Retina (tissue), 1 donor: ENCODE results near the gene CNTNAP2.
A peak's percentile ranks its signal among the peaks of the same experiment; 100 is the strongest.

Source experiments
- DNase-seq: peaks from one replicate; pipeline ENCODE4 v3.0.0-alpha.2; 2016

The CNTNAP2 gene

GRCh38 chr7:146319629-146320028, 203.0 kb downstream of the CNTNAP2 start:
- DNase-seq = peak; percentile 17

- DNase-seq = no peak
Measured at GRCh38 chr7:146321301-146321700, 204.7 kb downstream of the CNTNAP2 start.

GRCh38 chr7:146331369-146331768, 214.8 kb downstream of the CNTNAP2 start:
- DNase-seq = no peak

GRCh38 chr7:146345251-146345650, 228.7 kb downstream of the CNTNAP2 start:
- DNase-seq = no peak

GRCh38 chr7:146346096-146346495, 229.5 kb downstream of the CNTNAP2 start:
- no peak for DNase-seq

- no peak for DNase-seq
Measured at GRCh38 chr7:146355216-146355615, 238.6 kb downstream of the CNTNAP2 start.

GRCh38 chr7:146359176-146359575, 242.6 kb downstream of the CNTNAP2 start:
- DNase-seq = no peak

DNA sequence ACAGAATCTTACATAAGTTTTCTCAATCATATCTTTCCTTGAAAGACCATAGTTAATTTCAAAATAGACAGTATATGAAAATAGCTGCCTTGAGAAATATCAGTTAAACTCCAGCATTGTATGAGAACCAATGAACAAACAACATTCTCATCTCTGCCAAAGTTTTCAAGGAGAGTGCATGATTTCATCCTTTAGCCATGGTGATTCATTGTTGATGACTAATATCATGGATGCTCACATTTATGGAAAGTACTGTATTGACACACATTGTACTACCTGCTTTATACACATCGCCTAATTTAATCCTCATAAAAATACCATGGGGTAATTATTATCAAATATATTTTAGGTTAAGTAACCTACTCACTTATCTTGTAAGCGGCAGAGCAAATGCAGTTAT, 250.3 kb downstream of the CNTNAP2 start:
- no peak for DNase-seq

DNA sequence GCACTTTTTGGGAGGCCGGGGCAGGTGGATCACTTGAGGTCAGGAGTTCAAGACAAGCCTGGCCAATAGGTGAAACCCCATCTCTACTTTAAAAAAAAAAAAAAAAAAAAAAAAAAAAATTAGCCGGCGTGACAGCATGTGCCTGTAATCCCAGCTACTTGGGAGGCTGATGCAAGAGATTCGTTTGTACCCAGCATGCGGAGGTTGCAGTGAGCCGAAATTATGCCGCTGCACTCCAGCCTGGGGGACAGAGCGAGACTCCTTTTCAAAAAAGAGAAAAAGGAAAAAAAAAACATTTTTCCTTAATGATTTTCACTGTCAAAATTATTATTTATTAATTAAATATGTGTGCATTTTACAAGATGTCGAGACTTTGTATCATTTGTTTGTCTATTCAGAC, 253.6 kb downstream of the CNTNAP2 start:
- DNase-seq = no peak

GRCh38 chr7:146375170-146375569, 258.6 kb downstream of the CNTNAP2 start:
- DNase-seq = no peak

DNA sequence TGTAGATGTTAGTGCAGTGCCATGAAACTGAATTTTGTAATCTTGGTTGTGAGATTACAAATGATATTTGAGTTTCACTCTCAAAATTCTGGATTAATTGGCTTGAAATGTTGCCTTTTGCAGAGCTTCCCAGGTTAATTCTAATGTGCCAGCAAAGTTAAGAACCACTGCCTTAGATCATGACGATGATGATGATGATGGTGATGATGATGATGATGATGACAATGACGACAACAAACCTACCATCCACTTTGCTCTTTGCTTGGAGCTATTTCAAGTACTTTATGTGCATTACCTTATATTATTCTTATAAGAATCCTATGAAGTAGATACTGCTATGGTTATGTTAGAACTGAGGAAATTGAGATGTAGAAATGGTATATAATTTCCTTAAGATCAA, 261.6 kb downstream of the CNTNAP2 start:
- no peak for DNase-seq

DNA sequence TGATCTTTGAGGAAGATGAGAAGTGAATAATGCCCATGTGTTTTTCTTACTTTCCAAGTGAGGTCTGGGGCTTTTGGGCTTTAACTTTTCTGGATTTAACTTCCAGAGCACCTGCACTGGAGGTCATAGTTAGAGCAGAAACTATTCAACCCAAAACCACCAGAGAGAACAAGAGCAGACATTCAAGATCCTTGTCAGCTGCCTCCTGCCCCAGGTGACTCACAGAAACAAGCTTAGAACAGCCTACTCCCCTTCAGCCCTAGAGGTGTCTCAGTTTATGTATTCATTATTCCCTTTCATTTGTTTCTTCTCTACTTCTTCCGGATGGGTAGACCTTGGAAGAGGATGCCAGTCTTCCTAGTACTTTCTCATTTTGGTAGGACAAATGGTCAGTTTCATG, 270.5 kb downstream of the CNTNAP2 start:
- DNase-seq = no peak

- DNase-seq = no peak
Measured at GRCh38 chr7:146388928-146389327, 272.3 kb downstream of the CNTNAP2 start.

DNA sequence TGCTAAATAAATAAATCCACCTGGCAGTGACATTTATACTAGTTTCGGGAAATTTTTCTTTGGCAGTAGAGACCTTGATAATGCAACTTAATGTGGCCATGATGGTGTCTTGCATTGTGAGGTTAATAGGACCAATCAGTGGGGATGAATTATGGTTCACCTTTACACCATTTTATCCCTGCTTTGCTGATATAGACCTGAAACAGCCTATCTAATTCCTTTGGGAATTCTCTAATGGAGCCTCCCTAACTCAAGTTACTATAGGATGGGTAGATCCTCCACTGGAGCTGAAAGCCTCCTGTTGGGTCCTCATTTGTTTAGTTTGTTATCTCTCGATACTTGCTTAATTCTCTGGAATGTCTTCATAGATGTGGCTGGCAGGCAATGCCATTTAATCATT, 276.7 kb downstream of the CNTNAP2 start:
- no peak for DNase-seq

DNA sequence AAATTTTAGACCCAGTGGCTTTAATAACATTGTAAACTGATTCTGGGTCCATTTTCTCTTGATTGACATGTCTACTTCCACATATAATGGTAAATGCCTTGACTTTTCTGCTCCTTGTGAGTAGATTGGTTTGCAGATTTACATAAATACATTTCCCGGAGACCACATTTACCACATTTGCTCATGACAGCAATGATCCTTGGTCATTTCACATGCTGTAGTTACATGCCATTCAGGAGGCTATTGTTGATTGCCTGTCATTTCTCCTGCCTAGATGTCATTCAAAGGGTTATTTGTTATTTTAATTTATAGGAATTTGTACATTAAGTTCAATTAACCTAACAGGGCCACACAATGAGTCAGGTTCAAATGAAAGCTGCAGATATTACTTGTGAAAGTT, 280.5 kb downstream of the CNTNAP2 start:
- no peak for DNase-seq

DNA sequence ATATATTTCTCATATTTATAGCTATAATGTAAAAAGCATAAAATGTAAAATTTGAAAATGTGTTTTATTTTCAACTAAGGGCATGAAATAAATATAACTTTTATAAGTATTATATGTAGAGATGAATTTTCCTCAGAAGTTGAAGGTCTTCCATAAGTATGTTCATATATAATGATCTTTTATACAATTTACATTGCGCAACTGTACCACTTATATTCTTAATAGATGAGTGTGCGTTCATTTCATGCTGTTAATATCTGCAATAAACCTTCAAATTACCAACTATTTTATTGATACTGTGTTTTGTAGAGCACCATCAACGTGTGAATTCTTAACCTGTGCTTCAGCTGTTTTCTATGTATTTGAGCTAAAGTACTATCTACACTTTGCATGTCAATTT, 285.3 kb downstream of the CNTNAP2 start:
- no peak for DNase-seq

DNA sequence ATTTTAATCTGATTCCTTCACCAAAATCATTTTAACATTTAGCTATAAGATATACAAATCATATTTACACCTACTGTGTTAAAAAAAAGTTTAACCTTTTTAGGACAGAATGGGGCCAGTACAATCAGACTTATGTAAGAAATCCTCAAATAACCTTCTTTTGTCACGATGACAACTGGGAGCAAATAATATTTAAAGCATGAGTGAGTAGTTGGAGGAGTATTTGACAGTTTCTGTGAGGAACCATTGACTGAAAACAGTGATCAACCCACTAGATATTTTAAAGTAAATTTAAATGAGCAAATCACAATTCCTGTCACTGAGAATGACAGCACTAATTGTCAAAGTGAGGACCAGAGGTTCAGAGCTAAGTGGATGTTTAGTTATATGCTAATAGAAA, 289.1 kb downstream of the CNTNAP2 start:
- DNase-seq = no peak

- no peak for DNase-seq
Measured at GRCh38 chr7:146411975-146412374, 295.4 kb downstream of the CNTNAP2 start.

DNA sequence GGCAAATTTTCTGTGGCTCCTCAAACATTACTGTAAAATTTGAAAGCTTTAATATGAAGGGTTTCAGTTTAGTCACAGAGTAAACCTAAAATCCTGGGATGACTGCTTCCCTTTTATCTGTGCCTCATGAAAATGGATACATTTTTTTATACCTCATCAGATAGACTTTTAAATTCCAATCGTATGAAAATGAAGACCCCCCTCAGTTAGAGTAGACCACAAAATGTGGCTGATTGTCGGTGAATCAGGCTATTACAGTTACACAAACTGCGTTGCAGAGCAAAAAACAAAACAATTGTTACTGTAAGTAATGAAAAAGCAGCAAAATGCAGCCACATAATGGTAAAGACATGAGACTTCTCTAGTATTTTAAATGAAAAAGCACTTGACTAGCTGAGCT, 296.2 kb downstream of the CNTNAP2 start:
- no peak for DNase-seq

DNA sequence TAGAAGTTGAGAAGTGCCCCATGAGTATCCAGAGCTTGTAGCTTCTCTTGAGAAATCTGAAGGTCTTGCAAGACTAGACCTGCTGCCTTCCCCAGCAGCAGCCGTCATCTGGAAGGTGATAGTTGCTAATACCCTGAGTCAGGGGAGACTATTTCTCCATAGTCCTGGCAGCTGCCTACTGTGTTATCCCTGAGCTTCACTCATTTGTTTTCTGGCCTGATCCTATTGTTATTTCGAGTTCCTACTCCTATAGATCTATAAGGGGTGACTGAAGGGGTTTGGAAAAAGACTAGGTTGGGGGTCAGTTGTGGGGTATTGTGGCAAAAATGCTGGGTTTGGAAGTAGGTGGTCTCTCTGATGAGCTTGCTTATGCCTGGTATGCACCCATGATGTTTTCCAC, 297.8 kb downstream of the CNTNAP2 start:
- DNase-seq = peak; percentile 8

GRCh38 chr7:146414937-146415336, 298.3 kb downstream of the CNTNAP2 start:
- peak; percentile 40 for DNase-seq

GRCh38 chr7:146417176-146417575, 300.6 kb downstream of the CNTNAP2 start:
- no peak for DNase-seq

- no peak for DNase-seq
Measured at GRCh38 chr7:146423446-146423845, 306.8 kb downstream of the CNTNAP2 start.

GRCh38 chr7:146424084-146424483, 307.5 kb downstream of the CNTNAP2 start:
- DNase-seq = no peak

DNA sequence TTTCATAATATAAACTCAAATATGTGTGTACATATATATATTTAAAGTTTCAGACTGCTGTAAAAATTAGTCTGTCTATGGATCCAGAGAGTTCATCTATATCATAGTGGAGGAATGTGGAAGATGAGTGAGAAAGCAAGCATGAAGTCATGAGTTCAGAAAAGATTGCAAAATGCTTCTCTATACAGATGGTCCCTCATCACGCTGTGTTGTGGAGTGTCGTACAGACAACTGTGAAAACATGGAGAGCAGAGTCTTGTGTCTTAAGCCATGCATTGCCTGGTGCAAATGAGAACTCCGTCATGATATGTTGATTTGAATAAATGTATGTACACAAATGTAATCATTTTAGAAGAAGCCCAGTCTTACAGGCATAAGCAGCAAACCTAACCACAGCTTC, 316.9 kb downstream of the CNTNAP2 start:
- DNase-seq = peak; percentile 14

- DNase-seq = no peak
Measured at GRCh38 chr7:146443102-146443501, 326.5 kb downstream of the CNTNAP2 start.
